RWPE1 (cell line): ENCODE results near the gene ECEL1.
A peak's percentile ranks its signal among the peaks of the same experiment; 100 is the strongest.

ENCODE experiments used
- CTCF ChIA-PET: fragments of 350-600 bp; sonication (Branson Sonifier 250); formaldehyde crosslinking; extraction: SDS; loops from one replicate; lab custom pipeline; 2021; lab: Yijun Ruan, JAX
- POLR2A ChIA-PET: fragments of 400-600 bp; formaldehyde crosslinking; extraction: SDS; loops from one replicate; lab custom pipeline; 2020; ENCODE audit warnings: antibody characterized with exemption; ENCODE audit not compliant: low non-redundant PET; lab: Yijun Ruan, JAX
- DNase-seq: peaks from one replicate; pipeline ENCODE4 v3.0.0; 2012; ENCODE audit warnings: low spot score
- H3K27ac ChIP-seq: fragments of 450-650 bp; 2 replicates; pipeline ENCODE4 v1.5.1; 2017
- CTCF ChIP-seq: fragments of 450-650 bp; conservative IDR thresholded peaks from 2 replicates; pipeline ENCODE4 v1.5.1; 2017; ENCODE audit warnings: low read depth, mild to moderate bottlenecking

The ECEL1 gene

GRCh38 chr2:232476045-232476444 is 11.6 kb downstream of the ECEL1 start:
- H3K27ac ChIP-seq: no peak overlapping the region
- TF ChIP-seq CTCF: no peak
- ChIA-PET POLR2A (no interaction called here), CTCF (no interaction called here)
- no peak for DNase-seq

DNA sequence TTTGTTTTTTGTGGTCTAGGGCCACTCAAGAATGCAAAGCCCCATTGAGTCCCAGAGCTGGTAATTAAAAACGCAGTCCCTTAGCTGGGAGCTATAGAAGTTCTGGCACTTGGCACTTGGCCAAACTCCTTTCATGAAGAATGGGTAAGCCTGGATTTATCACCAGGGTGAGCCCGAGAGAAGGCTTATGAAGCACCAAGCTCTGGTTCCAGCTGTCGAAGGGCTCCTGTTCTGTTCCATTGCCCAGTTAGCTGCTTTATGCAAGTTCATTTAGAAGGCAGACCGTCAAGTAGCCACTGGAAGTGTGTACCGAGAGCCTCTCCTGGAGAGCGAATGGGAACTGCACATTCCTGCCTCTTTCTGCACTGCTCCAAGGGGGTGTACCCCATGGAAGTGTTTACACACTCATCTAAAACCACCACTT is 14.2 kb downstream of the ECEL1 start:
- POLR2A ChIA-PET: no interaction called here
- TF ChIP-seq CTCF: no peak
- no peak overlapping the region for H3K27ac ChIP-seq
- CTCF ChIA-PET: interaction anchor here (0.6 kb wide), 1 partner anchor 13 kb away, joined by 4 read pairs; no protein-coding TSS in a partner anchor
- DNase-seq: peak; percentile 27

- POLR2A ChIA-PET: no interaction called here
- no peak for TF ChIP-seq CTCF
- CTCF ChIA-PET: no interaction called here
- no peak for DNase-seq
- H3K27ac ChIP-seq: no peak overlapping the region
Observed at GRCh38 chr2:232466221-232466620, 21.4 kb downstream of the ECEL1 start.

GRCh38 chr2:232465061-232465460 is 22.6 kb downstream of the ECEL1 start:
- no peak overlapping the region for H3K27ac ChIP-seq
- no peak for TF ChIP-seq CTCF
- DNase-seq: no peak
- CTCF ChIA-PET: interaction anchor here (1.8 kb wide), 1 partner anchor 57 kb away, joined by 7 read pairs; no protein-coding TSS in a partner anchor
- POLR2A ChIA-PET: interaction anchor here (0.6 kb wide), 1 partner anchor 39 kb away, joined by 3 read pairs; no protein-coding TSS in a partner anchor

DNA sequence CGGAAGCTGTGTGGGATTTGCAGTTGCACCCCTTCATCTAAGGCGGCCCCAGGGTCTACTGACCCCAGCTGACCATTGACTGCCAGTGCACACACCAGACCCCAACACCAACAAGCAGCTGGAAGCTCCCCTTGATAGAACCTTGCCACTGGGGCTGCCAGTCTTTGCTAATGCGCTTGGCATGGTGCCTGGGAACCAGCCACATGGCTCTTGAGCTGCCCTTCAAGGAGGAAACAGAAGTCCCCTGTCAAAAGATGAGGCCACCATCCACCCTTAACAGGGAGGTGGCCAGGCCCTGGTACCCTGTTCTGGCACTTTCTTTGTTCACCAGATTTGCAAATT is 23.1 kb downstream of the ECEL1 start:
- DNase-seq: no peak
- no peak for TF ChIP-seq CTCF
- H3K27ac ChIP-seq: no peak overlapping the region
- ChIA-PET CTCF (interaction anchor here (1.8 kb wide), 1 partner anchor 58 kb away, joined by 7 read pairs; no protein-coding TSS in a partner anchor), POLR2A (no interaction called here)

- H3K27ac ChIP-seq: no peak overlapping the region
- TF ChIP-seq CTCF: no peak
- POLR2A ChIA-PET: no interaction called here
- CTCF ChIA-PET: interaction anchor here (1.0 to 1.8 kb wide), 2 partner anchors 20 to 58 kb away, joined by 4 to 7 read pairs; no protein-coding TSS in a partner anchor
- no peak for DNase-seq
Observed at GRCh38 chr2:232463701-232464543, 23.7 kb downstream of the ECEL1 start.
